Measurements from ENCODE around the gene TPSB2.

The TPSB2 gene

DNA sequence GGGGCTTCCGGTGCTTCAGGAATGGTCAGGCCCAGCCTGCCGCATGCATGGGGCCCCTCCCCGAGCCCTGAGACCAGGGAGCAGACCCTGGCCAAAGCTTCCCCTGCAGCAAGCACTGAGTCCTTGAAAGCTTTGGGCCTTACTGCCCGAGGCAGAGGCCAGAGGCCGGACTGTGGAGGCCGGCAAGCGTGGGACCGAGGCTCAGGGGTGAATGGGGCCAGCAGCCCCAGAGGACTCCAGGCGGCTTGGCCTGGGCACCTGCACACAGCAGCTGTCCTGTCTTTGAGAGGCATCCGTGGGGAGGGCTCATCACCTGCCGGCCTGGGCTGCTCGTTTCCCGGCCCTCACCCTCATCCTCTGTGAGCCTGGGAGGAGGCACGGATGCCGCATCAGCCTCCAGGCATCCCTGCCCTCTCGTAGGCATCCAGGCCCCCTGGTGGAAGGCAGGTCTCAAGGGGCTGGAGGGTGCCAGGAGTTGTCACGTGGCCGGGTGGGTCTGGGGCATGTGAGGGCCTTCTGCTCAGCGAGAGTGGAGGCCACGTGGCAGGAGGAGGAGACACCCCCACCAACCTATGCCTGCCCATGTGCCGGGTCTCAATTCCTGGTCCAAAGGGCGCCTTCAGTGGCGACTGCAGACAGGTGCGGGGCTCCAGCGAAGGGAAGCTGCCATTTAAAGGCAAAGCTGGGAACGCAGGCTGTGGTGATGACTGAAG is 45.7 kb downstream of the TPSB2 start:
- Histone ChIP-seq H3F3A (ENCODE audit: insufficient read depth, low read length) (no peaks in the 10 kb centered on the region), H3K9me2 (replicated peaks; ENCODE audit: insufficient read depth, low read length) (no peaks in the 10 kb centered on the region), H4K20me1 (ENCODE audit: insufficient read depth, low read length) (no peaks in the 10 kb centered on the region), H3K79me2 (ENCODE audit: low read length) (no peaks in the 10 kb centered on the region), H3K9ac (ENCODE audit: low read length) (no peak overlapping the region), H3K36me3 (replicated peaks; ENCODE audit: insufficient read depth, low read length) (no peaks in the 10 kb centered on the region), H3K27ac (ENCODE audit: low read length) (no peak overlapping the region), H3K4me3 (ENCODE audit: low read length) (no peak overlapping the region), H3K27me3 (replicated peaks; ENCODE audit: insufficient read depth, low read length) (peaks cover 82% of the 10 kb centered on the region), H2AFZ (ENCODE audit: low read length) (no peak overlapping the region), H3K9me3 (replicated peaks; ENCODE audit: insufficient read depth, low read length) (no peaks in the 10 kb centered on the region), H3K4me1 (ENCODE audit: low read length) (no peaks in the 10 kb centered on the region), H3K4me2 (ENCODE audit: low read depth, low read length) (no peak overlapping the region)
- TF ChIP-seq, protein P1, sequence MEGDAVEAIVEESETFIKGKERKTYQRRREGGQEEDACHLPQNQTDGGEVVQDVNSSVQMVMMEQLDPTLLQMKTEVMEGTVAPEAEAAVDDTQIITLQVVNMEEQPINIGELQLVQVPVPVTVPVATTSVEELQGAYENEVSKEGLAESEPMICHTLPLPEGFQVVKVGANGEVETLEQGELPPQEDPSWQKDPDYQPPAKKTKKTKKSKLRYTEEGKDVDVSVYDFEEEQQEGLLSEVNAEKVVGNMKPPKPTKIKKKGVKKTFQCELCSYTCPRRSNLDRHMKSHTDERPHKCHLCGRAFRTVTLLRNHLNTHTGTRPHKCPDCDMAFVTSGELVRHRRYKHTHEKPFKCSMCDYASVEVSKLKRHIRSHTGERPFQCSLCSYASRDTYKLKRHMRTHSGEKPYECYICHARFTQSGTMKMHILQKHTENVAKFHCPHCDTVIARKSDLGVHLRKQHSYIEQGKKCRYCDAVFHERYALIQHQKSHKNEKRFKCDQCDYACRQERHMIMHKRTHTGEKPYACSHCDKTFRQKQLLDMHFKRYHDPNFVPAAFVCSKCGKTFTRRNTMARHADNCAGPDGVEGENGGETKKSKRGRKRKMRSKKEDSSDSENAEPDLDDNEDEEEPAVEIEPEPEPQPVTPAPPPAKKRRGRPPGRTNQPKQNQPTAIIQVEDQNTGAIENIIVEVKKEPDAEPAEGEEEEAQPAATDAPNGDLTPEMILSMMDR (IDR thresholded peaks at IDR 0.05; ENCODE audit: low read length), result no peak
- TF ChIP-seq EZH2 (optimal IDR thresholded peaks at IDR 0.05; ENCODE audit: low read depth, low read length), result no peak
- DNase-seq, result no peak

DNA sequence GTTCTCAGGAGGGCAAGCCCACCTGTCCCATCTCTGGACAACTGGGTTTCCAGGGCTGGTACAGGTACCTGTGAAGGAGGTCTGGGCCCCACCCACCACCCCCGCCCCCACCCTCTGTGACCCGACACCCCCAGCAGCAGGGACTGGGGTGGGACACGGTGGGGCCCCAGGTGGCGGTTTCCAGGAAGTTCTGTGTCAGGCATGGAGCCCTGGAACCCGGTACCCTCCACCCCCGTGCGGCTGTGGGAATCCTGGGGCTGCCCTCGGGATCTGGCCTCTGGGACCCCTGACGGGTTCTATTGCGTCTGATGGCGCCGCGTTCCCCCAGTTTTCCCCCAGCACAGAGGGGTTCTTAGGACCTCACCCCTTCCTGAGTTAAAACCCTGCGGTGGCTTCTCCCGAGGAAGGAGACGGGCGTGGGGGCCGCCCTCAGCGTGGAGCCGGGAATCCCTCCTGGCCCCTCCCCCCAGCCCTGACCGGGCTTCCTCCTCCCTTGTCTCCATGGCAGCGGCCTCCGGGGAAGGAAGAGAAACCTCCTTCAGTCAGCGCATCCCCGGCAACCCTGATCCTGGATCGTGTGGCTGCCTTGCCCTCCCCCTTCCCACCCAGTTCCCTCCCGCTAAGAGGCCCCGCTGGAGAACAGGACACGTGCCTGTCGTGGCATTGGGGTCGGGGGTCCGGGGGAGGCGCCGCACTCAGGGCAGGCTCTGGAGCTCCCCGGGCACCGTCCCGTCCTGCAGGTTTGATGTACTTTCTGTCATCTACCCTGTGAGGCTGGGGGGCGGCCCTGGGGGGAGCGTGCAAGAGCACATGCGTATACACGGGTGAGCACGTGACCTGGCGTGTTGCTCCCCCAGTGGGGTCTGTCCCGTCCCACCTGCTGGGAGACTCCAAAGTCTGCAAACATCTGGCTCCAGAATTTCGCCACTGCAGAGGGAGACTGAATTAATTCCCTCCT is 46.8 kb downstream of the TPSB2 start:
- Histone ChIP-seq H3K4me2 (ENCODE audit: low read depth, low read length) (no peak overlapping the region), H3K27me3 (replicated peaks; ENCODE audit: insufficient read depth, low read length) (peaks cover 82% of the 10 kb centered on the region), H2AFZ (ENCODE audit: low read length) (no peak overlapping the region), H3K9ac (ENCODE audit: low read length) (no peak overlapping the region), H3K9me2 (replicated peaks; ENCODE audit: insufficient read depth, low read length) (no peaks in the 10 kb centered on the region), H3K9me3 (replicated peaks; ENCODE audit: insufficient read depth, low read length) (no peaks in the 10 kb centered on the region), H4K20me1 (ENCODE audit: insufficient read depth, low read length) (no peaks in the 10 kb centered on the region), H3K79me2 (ENCODE audit: low read length) (no peaks in the 10 kb centered on the region), H3F3A (ENCODE audit: insufficient read depth, low read length) (no peaks in the 10 kb centered on the region), H3K27ac (ENCODE audit: low read length) (no peak overlapping the region), H3K36me3 (replicated peaks; ENCODE audit: insufficient read depth, low read length) (no peaks in the 10 kb centered on the region), H3K4me1 (ENCODE audit: low read length) (no peaks in the 10 kb centered on the region), H3K4me3 (ENCODE audit: low read length) (no peak overlapping the region)
- TF ChIP-seq, protein P1 (IDR thresholded peaks at IDR 0.05; ENCODE audit: low read length), result no peak
- TF ChIP-seq EZH2 (optimal IDR thresholded peaks at IDR 0.05; ENCODE audit: low read depth, low read length), result no peak
- TF ChIP-seq EZH2phosphoT487 (IDR thresholded peaks at IDR 0.05; ENCODE audit: low read length), result no peak
- DNase-seq, result no peak

DNA sequence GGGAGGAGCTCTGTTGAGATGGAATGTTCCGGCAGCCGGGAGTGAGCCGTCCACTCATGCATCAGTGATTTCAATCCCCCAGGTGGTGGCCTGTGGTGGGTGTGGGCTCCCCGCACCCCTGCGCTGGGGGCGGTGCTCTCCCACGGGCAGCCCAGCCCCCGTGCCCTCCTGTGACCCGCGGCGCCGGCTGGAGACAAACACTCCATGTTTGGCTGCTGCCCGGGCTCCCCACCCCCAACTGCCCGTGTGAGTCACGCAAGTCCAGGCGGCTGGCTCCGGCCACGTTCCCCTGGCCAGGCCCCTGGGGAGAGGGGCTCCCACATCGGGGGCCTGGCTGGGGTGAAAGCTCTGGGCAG is 47.7 kb downstream of the TPSB2 start:
- Histone ChIP-seq H3K36me3 (replicated peaks; ENCODE audit: insufficient read depth, low read length) (no peaks in the 10 kb centered on the region), H3F3A (ENCODE audit: insufficient read depth, low read length) (no peaks in the 10 kb centered on the region), H2AFZ (ENCODE audit: low read length) (no peak overlapping the region), H4K20me1 (ENCODE audit: insufficient read depth, low read length) (no peaks in the 10 kb centered on the region), H3K4me2 (ENCODE audit: low read depth, low read length) (no peak overlapping the region), H3K27ac (ENCODE audit: low read length) (no peak overlapping the region), H3K9me2 (replicated peaks; ENCODE audit: insufficient read depth, low read length) (no peaks in the 10 kb centered on the region), H3K9ac (ENCODE audit: low read length) (no peak overlapping the region), H3K4me1 (ENCODE audit: low read length) (no peaks in the 10 kb centered on the region), H3K79me2 (ENCODE audit: low read length) (no peaks in the 10 kb centered on the region), H3K9me3 (replicated peaks; ENCODE audit: insufficient read depth, low read length) (no peaks in the 10 kb centered on the region), H3K4me3 (ENCODE audit: low read length) (no peak overlapping the region), H3K27me3 (replicated peaks; ENCODE audit: insufficient read depth, low read length) (peaks cover 79% of the 10 kb centered on the region)
- no peak for DNase-seq
- TF ChIP-seq, protein P1 (IDR thresholded peaks at IDR 0.05; ENCODE audit: low read length), result no peak
- TF ChIP-seq EZH2 (optimal IDR thresholded peaks at IDR 0.05; ENCODE audit: low read depth, low read length) (no peak), EZH2phosphoT487 (IDR thresholded peaks at IDR 0.05; ENCODE audit: low read length) (no peak)
